OCI-LY1 (cell line): Measurements from ENCODE around the gene NME5.

Source experiments
- EZH2 ChIP-seq: fragments of 200-600 bp; sonication (generic), shearing (Covaris generic); IDR thresholded peaks from 2 replicates; pipeline ENCODE4 v1.8.0; 2017; ENCODE audit warnings: borderline replicate concordance, mixed run types, mild to moderate bottlenecking, antibody characterized with exemption, low read length, moderate library complexity, mixed read lengths
- TF ChIP-seq, protein P1 (sequence below): fragments of 200-600 bp; sonication (generic), shearing (Covaris generic); IDR thresholded peaks from 2 replicates; pipeline ENCODE4 v1.5.1; 2017; ENCODE audit warnings: mild to moderate bottlenecking, antibody characterized with exemption, low read length, moderate library complexity, mixed read lengths

DNA sequence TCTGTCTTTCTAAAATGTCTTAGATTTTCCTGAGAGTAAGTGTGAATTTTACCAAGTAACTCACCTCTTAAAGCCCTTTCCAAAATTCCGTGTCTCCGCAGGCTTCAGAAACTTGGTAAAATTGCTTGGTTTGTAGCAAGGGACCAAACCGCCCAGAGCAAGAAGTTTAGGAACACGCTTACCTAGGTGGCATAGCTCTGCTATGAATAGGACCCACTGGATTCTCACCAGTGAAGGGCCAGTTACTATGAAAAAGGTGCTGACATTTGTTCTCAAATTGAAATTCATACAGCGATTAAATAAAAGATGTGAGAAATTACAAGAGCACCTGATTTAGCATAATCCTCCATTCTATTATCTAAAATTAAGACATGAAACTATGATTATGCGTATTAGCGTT is 6.7 kb downstream of the NME5 start:
- no peak for TF ChIP-seq EZH2
- TF ChIP-seq, protein P1, sequence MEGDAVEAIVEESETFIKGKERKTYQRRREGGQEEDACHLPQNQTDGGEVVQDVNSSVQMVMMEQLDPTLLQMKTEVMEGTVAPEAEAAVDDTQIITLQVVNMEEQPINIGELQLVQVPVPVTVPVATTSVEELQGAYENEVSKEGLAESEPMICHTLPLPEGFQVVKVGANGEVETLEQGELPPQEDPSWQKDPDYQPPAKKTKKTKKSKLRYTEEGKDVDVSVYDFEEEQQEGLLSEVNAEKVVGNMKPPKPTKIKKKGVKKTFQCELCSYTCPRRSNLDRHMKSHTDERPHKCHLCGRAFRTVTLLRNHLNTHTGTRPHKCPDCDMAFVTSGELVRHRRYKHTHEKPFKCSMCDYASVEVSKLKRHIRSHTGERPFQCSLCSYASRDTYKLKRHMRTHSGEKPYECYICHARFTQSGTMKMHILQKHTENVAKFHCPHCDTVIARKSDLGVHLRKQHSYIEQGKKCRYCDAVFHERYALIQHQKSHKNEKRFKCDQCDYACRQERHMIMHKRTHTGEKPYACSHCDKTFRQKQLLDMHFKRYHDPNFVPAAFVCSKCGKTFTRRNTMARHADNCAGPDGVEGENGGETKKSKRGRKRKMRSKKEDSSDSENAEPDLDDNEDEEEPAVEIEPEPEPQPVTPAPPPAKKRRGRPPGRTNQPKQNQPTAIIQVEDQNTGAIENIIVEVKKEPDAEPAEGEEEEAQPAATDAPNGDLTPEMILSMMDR: no peak
